Measurements from ENCODE around the gene GUK1.

DNA sequence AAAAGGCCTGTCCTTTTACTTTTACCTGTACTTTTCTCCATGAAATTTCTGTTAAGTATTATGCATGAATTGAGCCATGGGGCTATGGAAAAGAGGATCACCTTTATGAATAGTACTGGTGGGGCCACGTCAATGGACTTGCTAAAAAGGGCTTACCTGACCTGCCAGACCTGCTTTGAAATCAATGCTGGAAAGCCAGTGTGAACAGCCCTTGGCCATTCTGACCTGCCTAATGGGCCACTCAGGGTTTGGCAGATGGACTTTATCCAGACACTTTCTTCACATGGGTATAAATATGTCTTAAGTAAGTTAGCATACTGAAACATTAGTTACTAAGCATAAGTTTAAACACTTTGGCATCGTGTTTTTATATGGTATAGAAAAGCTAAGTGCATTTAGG lies 8.3 kb upstream of the GUK1 start:
- TF ChIP-seq, protein P1, sequence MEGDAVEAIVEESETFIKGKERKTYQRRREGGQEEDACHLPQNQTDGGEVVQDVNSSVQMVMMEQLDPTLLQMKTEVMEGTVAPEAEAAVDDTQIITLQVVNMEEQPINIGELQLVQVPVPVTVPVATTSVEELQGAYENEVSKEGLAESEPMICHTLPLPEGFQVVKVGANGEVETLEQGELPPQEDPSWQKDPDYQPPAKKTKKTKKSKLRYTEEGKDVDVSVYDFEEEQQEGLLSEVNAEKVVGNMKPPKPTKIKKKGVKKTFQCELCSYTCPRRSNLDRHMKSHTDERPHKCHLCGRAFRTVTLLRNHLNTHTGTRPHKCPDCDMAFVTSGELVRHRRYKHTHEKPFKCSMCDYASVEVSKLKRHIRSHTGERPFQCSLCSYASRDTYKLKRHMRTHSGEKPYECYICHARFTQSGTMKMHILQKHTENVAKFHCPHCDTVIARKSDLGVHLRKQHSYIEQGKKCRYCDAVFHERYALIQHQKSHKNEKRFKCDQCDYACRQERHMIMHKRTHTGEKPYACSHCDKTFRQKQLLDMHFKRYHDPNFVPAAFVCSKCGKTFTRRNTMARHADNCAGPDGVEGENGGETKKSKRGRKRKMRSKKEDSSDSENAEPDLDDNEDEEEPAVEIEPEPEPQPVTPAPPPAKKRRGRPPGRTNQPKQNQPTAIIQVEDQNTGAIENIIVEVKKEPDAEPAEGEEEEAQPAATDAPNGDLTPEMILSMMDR (IDR thresholded peaks at IDR 0.05; ENCODE audit: poor library complexity, severe bottlenecking), result no peak
- no peak for TF ChIP-seq MXI1 (conservative IDR thresholded peaks at IDR 0.05; ENCODE audit: poor library complexity, severe bottlenecking)
